H9 (cell line): ENCODE data around the gene SEMA4D. TPM values are rescaled to one million over a fixed set of nuclear protein-coding genes. Genes with fewer than 3 reads are reported as not detected.
A peak's percentile ranks its signal among the peaks of the same experiment; 100 is the strongest.

Experiments used
- DNase-seq: peaks from one replicate; pipeline ENCODE4 v3.0.0-alpha.2; 2017
- H2AFZ ChIP-seq: one replicate; pipeline ENCODE4 v1.6.1; 2013; ENCODE audit warnings: mild to moderate bottlenecking, low read length, control low read depth, moderate library complexity
- H2AK5ac ChIP-seq: 2 replicates; pipeline ENCODE4 v1.6.1; 2013; ENCODE audit warnings: low read length, control low read depth, mixed read lengths; ENCODE audit not compliant: insufficient read length
- H2BK120ac ChIP-seq: one replicate; pipeline ENCODE4 v1.6.1; 2013; ENCODE audit warnings: low read depth, mild to moderate bottlenecking, low read length, control low read depth, inconsistent platforms; ENCODE audit not compliant: poor library complexity, severe bottlenecking
- H2BK12ac ChIP-seq: 2 replicates; pipeline ENCODE4 v1.6.1; 2013; ENCODE audit warnings: low read length, control low read depth, mixed read lengths, low read depth; ENCODE audit not compliant: insufficient read length
- H2BK15ac ChIP-seq: 2 replicates; pipeline ENCODE4 v1.6.1; 2013; ENCODE audit warnings: low read depth, low read length, control low read depth
- H2BK20ac ChIP-seq: one replicate; pipeline ENCODE4 v1.6.1; 2013; ENCODE audit warnings: low read depth, mild to moderate bottlenecking, low read length, control low read depth, inconsistent platforms; ENCODE audit not compliant: poor library complexity, severe bottlenecking
- H2BK5ac ChIP-seq: 2 replicates; pipeline ENCODE4 v1.6.1; 2013; ENCODE audit warnings: low read length, control low read depth, mixed read lengths; ENCODE audit not compliant: insufficient read length
- H3K14ac ChIP-seq: 2 replicates; pipeline ENCODE4 v1.6.1; 2013; ENCODE audit warnings: low read length, control low read depth; ENCODE audit not compliant: insufficient read depth
- H3K18ac ChIP-seq: 2 replicates; pipeline ENCODE4 v1.6.1; 2013; ENCODE audit warnings: low read depth, mild to moderate bottlenecking, mixed read lengths, low read length, control low read depth; ENCODE audit not compliant: insufficient read length
- H3K23ac ChIP-seq: 2 replicates; pipeline ENCODE4 v1.6.1; 2013; ENCODE audit warnings: low read length, control low read depth, mixed read lengths, low read depth; ENCODE audit not compliant: insufficient read length
- H3K23me2 ChIP-seq: 2 replicates; pipeline ENCODE4 v1.6.1; 2013; ENCODE audit warnings: low read depth, mild to moderate bottlenecking, mixed read lengths, low read length, control low read depth; ENCODE audit not compliant: insufficient read length, poor library complexity, severe bottlenecking
- H3K27ac ChIP-seq: 2 replicates; pipeline ENCODE4 v1.5.1; 2013; ENCODE audit warnings: low read length, control low read depth, mixed read lengths, low read depth; ENCODE audit not compliant: insufficient read length
- H3K27me3 ChIP-seq: 2 replicates; pipeline ENCODE4 v1.6.1; 2013; ENCODE audit warnings: low read length, control low read depth, inconsistent platforms; ENCODE audit not compliant: insufficient read depth
- H3K4ac ChIP-seq: 2 replicates; pipeline ENCODE4 v1.6.1; 2013; ENCODE audit warnings: low read depth, mild to moderate bottlenecking, control low read depth, inconsistent platforms, low read length, moderate library complexity
- H3K4me1 ChIP-seq: 2 replicates; pipeline ENCODE4 v1.6.1; 2013; ENCODE audit warnings: low read length, control low read depth, inconsistent platforms; ENCODE audit not compliant: insufficient read depth
- H3K4me2 ChIP-seq: 2 replicates; pipeline ENCODE4 v1.6.1; 2013; ENCODE audit warnings: low read length, control low read depth, mixed read lengths; ENCODE audit not compliant: insufficient read length, insufficient read depth
- H3K56ac ChIP-seq: 2 replicates; pipeline ENCODE4 v1.6.1; 2013; ENCODE audit warnings: low read depth, mild to moderate bottlenecking, mixed read lengths, low read length, control low read depth; ENCODE audit not compliant: insufficient read length
- H3K79me1 ChIP-seq: 2 replicates; pipeline ENCODE4 v1.6.1; 2013; ENCODE audit warnings: low read depth, mild to moderate bottlenecking, moderate library complexity, low read length, control low read depth, inconsistent platforms; ENCODE audit not compliant: insufficient read depth, poor library complexity, severe bottlenecking
- H3K79me2 ChIP-seq: 2 replicates; pipeline ENCODE4 v1.6.1; 2013; ENCODE audit warnings: low read length, control low read depth, inconsistent platforms; ENCODE audit not compliant: insufficient read depth
- H3K9ac ChIP-seq: 2 replicates; pipeline ENCODE4 v1.6.1; 2013; ENCODE audit warnings: low read length, control low read depth, mixed read lengths; ENCODE audit not compliant: insufficient read length; ENCODE audit errors: extremely low read depth
- H3K9me3 ChIP-seq: one replicate; pipeline ENCODE4 v1.6.1; 2013; ENCODE audit warnings: low read depth, low read length, inconsistent platforms; ENCODE audit not compliant: control insufficient read depth
- H3T11ph ChIP-seq: one replicate; pipeline ENCODE4 v1.6.1; 2013; ENCODE audit warnings: mild to moderate bottlenecking, low read length, control low read depth, inconsistent platforms
- H4K20me1 ChIP-seq: one replicate; pipeline ENCODE4 v1.6.1; 2013; ENCODE audit not compliant: control insufficient read depth, insufficient read length, insufficient read depth
- H4K5ac ChIP-seq: 2 replicates; pipeline ENCODE4 v1.6.1; 2013; ENCODE audit warnings: low read depth, mild to moderate bottlenecking, mixed read lengths, low read length, control low read depth; ENCODE audit not compliant: insufficient read length
- H4K8ac ChIP-seq: replicated peaks from 2 replicates; pipeline ENCODE4 v1.6.1; 2013; ENCODE audit warnings: low read length, control low read depth, mixed read lengths, low read depth; ENCODE audit not compliant: insufficient read length
- H4K91ac ChIP-seq: 2 replicates; pipeline ENCODE4 v1.6.1; 2013; ENCODE audit warnings: low read depth, mild to moderate bottlenecking, moderate library complexity, mixed read lengths, low read length, control low read depth; ENCODE audit not compliant: insufficient read length
- H3K27ac Mint-ChIP-seq, 3 experiments: 2 replicates in 2 of 3; 3 replicates in 1 of 3; pipeline ENCODE4 v1.8.0; 2020 to 2021; ENCODE audit warnings: mixed read lengths in 3 of 3, mild to moderate bottlenecking in 1 of 3, moderate library complexity in 1 of 3
- H3K27me3 Mint-ChIP-seq: 2 replicates; pipeline ENCODE4 v1.8.0; 2021; ENCODE audit warnings: low read depth, mild to moderate bottlenecking, moderate library complexity, mixed read lengths
- H3K36me3 Mint-ChIP-seq, 3 experiments: 2 replicates in 2 of 3; 3 replicates in 1 of 3; pipeline ENCODE4 v1.8.0; 2020 to 2021; ENCODE audit warnings: low read depth in 3 of 3, mixed read lengths in 3 of 3; ENCODE audit not compliant: insufficient read depth in 1 of 3
- H3K4me1 Mint-ChIP-seq, 2 experiments: 2 replicates each; pipeline ENCODE4 v1.8.0; 2020; ENCODE audit warnings: mixed read lengths in 2 of 2
- H3K4me3 Mint-ChIP-seq, 2 experiments: 2 replicates in 1 of 2; 3 replicates in 1 of 2; pipeline ENCODE4 v1.8.0; 2020 to 2021; ENCODE audit warnings: mild to moderate bottlenecking in 2 of 2, mixed read lengths in 2 of 2, moderate library complexity in 1 of 2
- H3K9me3 Mint-ChIP-seq, 2 experiments: 2 replicates in 1 of 2; 3 replicates in 1 of 2; pipeline ENCODE4 v1.8.0; 2020; ENCODE audit warnings: mild to moderate bottlenecking in 2 of 2, mixed read lengths in 2 of 2, moderate library complexity in 1 of 2
- WGBS: extraction: QIAGEN DNeasy Blood & Tissue Kit; methylation state at CpG from one replicate; pipeline ENCODE4 v1.1.7; 2013; ENCODE audit warnings: missing lambda C conversion rate, low lambda C conversion rate, mixed read lengths; ENCODE audit not compliant: insufficient read length; ENCODE audit errors: extremely low coverage; 5-methylcytosine and 5-hydroxymethylcytosine counted together
- total RNA-seq: library from RNA; stranded (reverse); gene quantifications from 2 replicates; pipeline ENCODE4 v1.2.1, GENCODE V29; 2021
- TF ChIP-seq, protein P1 (sequence below): fragments of 200-600 bp; sonication (generic); conservative IDR thresholded peaks from 3 replicates; pipeline ENCODE4 v1.8.0; 2021; ENCODE audit warnings: antibody characterized with exemption, mild to moderate bottlenecking

Gene SEMA4D
- total RNA-seq, 1 experiment from 2014 or later = 47.2 TPM

DNA sequence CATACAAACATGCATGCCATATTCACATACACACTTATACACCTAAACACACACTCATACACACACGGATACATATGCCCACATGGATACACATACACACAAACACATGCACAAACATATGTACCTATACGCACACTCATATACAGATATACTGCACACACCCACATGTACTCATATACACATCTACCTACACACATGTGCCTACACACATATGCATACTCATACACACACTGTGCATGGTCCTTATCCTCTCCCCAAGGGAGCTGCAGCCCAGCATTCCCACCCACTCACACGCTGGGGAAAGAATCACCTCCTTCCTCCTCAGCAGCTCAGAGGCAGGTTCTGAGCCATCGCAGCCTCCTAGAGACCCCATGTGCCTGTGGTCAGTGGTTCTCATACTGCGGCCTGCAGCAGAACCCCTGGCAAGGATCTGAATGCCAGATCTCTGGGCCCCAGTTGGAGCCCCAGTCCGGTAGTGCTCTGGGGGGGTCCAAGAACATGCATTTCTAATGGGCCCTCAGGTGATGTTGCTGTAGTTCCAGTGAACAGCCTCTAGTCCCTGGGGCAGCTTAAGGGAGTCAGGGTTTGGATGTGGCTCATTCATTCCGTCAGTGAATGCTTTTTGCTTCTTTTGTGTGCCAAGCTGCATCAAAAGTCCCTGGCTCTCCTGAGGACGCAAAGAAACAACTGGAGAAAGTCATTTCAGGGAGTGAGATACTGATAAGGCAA is 39.0 kb downstream of the SEMA4D start:
- Mint-ChIP-seq H3K4me1 (peaks cover 38 to 52% of the 10 kb centered on the region in 2 experiments), H3K36me3 (peaks cover 2 to 33% (median 11%) of the 10 kb centered on the region in 3 experiments; a peak in 6 of 7 replicates), H3K9me3 (0 out of 5 replicates have a peak, but pooled peaks cover 0 to under 1% of the 10 kb centered on the region in 2 experiments), H3K4me3 (no peak overlapping the region), H3K27me3 (no peaks in the 10 kb centered on the region), H3K27ac (peak overlapping the region; percentile 2 to 84 (median 63); a peak in 6 of 7 replicates)
- H3K4ac ChIP-seq = no peak overlapping the region
- peaks cover 6% of the 10 kb centered on the region; the same call in 1 of the 2 replicates for H3K4me1 ChIP-seq
- H3K14ac ChIP-seq = no peak overlapping the region
- no peak overlapping the region for H4K91ac ChIP-seq
- H2AFZ ChIP-seq = no peak overlapping the region
- H3K27me3 ChIP-seq = no peaks in the 10 kb centered on the region
- DNase-seq = no peak
- WGBS = no CpG with 5 or more reads among the region's 8 CpGs
- no peak overlapping the region for H2AK5ac ChIP-seq
- H3K9me3 ChIP-seq = no peaks in the 10 kb centered on the region
- H3K23ac ChIP-seq = no peak overlapping the region
- H3K23me2 ChIP-seq = no peaks in the 10 kb centered on the region
- H2BK120ac ChIP-seq = no peak overlapping the region
- H3K79me1 ChIP-seq = no peaks in the 10 kb centered on the region
- no peak overlapping the region for H2BK15ac ChIP-seq
- no peak overlapping the region for H4K5ac ChIP-seq
- H3K27ac ChIP-seq = no peak overlapping the region
- no peak overlapping the region for H3K9ac ChIP-seq
- no peak overlapping the region for H2BK20ac ChIP-seq
- no peak overlapping the region for H2BK5ac ChIP-seq
- TF ChIP-seq, protein P1, sequence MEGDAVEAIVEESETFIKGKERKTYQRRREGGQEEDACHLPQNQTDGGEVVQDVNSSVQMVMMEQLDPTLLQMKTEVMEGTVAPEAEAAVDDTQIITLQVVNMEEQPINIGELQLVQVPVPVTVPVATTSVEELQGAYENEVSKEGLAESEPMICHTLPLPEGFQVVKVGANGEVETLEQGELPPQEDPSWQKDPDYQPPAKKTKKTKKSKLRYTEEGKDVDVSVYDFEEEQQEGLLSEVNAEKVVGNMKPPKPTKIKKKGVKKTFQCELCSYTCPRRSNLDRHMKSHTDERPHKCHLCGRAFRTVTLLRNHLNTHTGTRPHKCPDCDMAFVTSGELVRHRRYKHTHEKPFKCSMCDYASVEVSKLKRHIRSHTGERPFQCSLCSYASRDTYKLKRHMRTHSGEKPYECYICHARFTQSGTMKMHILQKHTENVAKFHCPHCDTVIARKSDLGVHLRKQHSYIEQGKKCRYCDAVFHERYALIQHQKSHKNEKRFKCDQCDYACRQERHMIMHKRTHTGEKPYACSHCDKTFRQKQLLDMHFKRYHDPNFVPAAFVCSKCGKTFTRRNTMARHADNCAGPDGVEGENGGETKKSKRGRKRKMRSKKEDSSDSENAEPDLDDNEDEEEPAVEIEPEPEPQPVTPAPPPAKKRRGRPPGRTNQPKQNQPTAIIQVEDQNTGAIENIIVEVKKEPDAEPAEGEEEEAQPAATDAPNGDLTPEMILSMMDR = peak; percentile 35; the same call in 2 of the 3 replicates
- no peak overlapping the region for H3K56ac ChIP-seq
- no peak overlapping the region for H4K8ac ChIP-seq
- H2BK12ac ChIP-seq = no peak overlapping the region
- H3K79me2 ChIP-seq = peaks cover 4% of the 10 kb centered on the region; the same call in 1 of the 2 replicates
- no peak overlapping the region for H3T11ph ChIP-seq
- no peak overlapping the region for H3K18ac ChIP-seq
- no peak overlapping the region for H3K4me2 ChIP-seq
- H4K20me1 ChIP-seq = peaks cover 4% of the 10 kb centered on the region
